HG03060 (cell line): Measurements from ENCODE around the gene POLH.

ENCODE experiments used
- ATAC-seq: cut with Tn5 transposase; IDR thresholded peaks from one replicate; pipeline ENCODE4 v1.9.1; 2021; ENCODE audit warnings: low read depth, moderate number of reproducible peaks; ENCODE audit not compliant: unreplicated experiment

The POLH gene

DNA sequence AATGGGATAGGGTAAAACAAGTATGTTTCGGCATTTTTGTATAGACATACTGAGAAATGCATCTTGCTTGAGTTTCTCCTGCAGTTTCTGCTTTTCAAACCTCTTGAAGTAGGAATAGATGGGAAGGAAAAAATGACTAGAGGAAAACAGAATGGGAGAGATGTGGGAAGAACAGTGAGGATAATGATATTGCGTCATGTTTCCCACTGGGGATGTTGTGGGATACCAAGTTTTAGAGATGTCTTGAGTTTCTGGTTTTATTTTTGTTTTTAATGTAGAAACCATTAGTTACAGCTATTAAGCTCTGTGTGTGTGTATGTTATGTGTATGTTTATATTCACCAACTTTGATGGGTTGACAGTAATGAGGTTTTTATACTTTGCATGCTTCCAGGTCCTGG, 24.6 kb downstream of the POLH start:
- no peak for ATAC-seq

DNA sequence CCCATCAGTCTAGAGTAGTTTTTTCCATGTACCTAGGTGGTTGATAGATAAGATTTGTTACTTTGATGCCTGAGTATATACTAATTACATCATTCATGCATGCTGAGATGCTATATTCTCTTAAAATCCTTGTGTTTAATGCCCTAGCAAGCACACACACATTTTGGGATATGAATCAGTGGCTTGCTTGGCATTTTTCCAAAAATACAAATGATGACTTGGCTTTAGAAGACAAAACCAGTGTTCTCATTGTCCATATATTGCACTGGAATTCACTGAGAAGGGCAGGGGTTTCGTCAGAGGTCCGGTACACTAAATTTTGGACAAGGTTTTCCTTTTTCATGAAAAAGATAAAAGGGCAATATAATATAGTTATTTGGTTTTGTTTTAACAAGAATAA, 28.2 kb downstream of the POLH start:
- no peak for ATAC-seq

GRCh38 chr6:43606019-43606418, 30.0 kb downstream of the POLH start:
- no peak for ATAC-seq

GRCh38 chr6:43608310-43608763, 32.4 kb downstream of the POLH start:
- no peak for ATAC-seq

DNA sequence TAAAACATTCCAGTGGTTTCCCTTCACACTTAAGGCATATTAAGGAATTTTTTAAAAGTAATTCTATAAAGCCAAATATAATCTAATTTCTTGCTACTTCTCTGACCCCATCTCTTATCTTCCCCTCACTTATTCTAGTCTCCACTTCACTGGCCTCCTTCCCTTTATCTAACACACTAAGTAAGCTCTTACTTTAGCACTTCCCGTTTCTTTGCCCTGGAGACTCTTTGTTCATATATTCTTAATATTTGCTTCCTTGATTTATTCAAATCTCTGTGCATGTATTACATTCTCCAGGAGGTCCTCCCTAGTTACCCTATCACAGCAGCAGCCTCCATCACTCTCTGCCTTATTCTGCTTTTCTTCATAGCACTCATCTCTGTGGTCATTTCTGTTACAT, 32.8 kb downstream of the POLH start:
- no peak for ATAC-seq

DNA sequence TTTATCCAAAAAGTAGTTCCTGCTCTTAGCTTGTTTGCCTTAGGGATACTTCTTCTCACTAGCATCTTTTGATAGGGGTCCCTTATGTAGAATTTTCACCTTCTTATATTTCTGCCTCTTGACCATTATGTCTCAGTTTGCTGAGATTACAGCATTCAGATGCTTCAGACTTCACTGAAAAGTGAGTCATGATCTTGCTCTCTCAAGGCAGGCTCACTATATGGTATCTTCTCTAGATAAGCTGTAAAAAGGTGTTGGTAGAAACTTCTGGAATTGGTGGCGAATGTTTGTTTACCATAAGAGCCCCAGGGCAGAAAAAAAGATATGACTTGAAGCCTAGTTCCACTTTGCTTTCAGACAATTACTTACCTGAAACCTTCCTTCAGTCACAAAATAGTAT, 33.4 kb downstream of the POLH start:
- no peak for ATAC-seq

- ATAC-seq = no peak
Measured at GRCh38 chr6:43610431-43610830, 34.4 kb downstream of the POLH start.

- ATAC-seq = no peak
Measured at GRCh38 chr6:43613721-43614395, 37.9 kb downstream of the POLH start.

DNA sequence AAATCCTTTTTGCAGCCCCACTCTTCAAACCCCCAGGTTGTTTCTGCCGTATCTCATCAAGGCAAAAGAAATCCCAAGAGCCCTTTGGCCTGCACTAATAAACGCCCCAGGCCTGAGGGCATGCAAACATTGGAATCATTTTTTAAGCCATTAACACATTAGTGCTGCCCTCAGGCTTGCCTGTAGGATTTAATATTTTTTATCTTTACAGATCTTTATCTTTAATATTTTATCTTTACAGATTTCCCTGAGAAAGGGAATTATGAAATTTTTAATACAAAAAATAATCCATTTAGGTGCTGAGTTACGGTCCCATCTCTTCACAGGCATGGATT, 38.4 kb downstream of the POLH start:
- ATAC-seq = no peak

DNA sequence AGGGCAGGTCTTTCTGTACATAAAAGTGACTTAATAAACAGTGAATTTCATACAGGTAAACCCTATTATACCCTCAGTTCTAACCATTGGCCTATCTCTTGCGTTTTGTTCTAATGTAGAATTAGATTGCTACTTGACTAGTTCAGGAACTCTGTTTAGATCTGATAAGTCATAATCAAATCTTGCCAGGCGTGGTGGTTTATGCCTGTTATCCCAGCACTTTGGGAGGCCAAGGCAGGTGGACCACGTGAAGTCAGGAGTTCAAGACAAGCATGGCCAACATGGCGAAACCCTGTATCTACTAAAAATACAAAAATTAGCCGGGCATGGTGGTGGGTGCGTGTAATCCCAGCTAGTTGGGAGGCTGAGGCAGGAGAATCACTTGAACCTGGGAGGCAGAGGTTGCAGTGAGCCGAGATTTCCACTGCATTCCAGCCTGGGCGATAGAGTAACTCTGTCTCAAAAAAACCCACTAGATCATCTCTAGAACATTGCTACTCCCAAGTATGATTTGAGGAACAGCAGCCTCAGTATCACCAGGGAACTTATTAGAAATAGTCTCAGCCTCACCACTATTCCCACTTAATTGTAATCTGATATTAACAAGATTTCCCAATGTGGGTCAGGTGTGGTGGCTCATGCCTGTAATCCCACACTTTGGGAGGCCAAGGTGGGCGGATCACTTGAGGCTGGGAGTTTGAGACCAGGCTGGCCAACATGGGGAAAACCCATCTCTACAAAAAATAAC, 40.9 kb downstream of the POLH start:
- no peak for ATAC-seq

DNA sequence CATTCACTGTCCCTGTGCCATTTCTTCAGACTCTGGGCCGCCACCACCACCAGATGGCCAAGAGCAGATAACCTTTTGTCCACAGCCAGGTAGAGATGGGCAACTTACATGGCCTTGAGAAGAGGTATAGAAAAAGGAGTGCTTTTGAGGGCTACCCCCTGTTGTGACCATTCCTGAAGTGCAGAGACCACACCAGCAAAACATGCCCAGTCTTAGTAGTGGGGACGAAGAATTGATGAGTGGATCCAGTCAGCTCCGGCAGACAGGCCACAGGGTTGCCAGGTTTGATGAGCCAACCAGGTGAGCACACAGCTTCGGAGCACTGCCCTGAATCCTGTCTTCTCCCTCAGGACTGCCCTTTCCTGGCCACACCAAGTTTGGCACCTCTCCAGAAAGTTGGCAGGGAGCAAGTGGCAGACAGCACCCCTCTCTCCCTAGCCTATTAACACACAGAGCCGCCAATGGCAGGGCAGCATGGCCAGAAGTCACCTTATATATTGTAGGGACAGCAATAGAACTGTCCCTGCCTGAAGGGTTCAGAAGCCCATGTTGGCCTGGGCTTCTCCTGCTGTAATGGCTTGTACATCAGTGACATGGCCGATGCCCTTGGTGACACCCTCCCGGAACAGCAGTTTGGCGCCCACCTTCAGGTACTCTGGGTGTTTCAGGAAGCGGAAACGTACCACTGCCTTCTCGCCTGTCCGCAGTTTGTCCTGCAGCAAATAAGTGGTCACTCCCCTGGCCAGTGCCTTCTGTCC, 45.3 kb downstream of the POLH start:
- no peak for ATAC-seq

DNA sequence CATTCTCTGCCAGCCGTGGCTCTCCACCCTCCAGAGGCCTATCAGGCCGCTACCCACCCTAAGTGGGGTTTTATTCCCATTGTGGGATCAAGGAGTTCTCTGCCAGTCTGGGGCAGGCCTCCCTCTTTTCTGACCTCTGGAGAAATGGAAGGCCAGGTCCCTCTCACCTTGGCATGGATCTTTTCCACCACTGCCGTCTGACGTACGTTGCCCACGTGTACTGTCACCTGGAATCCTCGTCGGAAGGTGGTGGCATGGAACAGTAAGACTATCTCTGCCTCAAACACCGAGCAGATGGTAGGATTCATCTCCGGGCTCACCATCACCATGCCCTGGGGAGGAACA, 45.8 kb downstream of the POLH start:
- ATAC-seq = no peak

GRCh38 chr6:43622541-43622940, 46.6 kb downstream of the POLH start:
- ATAC-seq = no peak

DNA sequence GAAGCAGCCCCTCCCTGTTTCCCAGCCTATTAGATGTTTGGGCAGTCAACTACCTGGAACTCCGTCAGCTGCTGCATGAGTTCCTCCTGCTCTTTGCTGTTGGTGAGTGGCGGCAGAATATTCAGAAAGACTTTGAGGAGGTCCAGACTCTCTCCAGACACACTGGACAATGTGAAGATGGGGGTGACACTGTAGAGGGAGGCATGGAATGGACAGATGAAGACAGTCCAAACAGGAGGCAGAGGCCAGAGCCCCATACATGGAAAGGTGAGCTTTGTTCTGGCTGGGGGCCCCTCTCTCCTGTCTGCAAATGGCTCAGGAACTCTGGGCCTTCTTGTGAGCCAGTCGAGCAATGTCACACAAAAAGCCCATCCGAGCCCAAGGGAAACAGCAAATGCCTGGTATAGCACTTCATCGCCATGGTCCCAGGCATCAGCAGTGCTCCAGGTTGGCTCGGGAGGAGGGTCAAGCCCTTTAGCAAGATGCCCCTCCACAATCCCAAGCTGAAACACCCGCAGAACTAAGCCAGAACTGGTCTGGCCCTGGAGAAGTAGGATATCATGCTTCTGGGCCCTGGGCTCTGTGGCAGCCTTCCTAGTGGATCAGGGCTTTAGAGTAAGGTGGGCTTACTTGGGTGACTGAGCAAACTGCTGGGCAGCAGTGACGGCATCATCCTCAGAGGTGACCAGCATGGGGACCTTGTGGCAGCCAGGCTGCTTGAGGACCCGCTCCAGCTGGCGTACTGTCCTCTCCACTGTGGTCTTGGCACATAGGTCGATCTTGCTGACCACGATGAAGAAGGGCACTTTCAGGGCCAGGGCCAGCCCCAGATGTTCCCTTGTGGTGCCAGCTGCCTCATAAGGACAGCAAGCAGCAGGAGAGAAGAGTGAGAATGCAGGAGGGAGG, 48.1 kb downstream of the POLH start:
- ATAC-seq = no peak

GRCh38 chr6:43624786-43625288, 48.9 kb downstream of the POLH start:
- ATAC-seq = no peak

DNA sequence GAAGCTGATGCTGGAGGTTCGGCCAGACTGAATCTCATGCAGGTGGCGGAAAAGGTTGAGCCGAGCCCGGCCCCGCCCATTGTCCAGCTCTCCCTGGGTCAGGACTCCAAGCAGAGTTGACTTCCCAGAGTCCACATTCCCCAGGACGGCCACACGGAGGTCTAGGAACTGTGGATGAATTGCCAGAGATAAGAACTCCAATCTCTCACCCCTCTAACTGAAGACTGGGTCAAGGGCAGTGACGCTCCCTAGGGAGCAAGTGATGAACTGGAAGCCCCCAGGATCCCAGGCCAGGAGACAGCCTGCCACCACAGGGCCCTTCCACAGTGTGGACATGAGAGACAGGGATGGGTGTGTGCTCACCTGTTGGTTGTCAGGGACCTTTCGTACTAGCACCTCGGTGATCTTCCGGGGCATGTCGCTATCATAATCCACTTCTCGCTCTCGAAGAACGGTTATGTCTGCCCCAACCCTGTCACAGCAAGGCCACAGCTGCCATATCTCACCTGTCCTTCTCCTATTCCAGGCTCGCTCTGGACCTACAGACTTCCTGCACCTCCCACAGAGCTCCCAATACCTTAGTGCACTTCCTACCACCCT, 49.5 kb downstream of the POLH start:
- ATAC-seq = no peak

DNA sequence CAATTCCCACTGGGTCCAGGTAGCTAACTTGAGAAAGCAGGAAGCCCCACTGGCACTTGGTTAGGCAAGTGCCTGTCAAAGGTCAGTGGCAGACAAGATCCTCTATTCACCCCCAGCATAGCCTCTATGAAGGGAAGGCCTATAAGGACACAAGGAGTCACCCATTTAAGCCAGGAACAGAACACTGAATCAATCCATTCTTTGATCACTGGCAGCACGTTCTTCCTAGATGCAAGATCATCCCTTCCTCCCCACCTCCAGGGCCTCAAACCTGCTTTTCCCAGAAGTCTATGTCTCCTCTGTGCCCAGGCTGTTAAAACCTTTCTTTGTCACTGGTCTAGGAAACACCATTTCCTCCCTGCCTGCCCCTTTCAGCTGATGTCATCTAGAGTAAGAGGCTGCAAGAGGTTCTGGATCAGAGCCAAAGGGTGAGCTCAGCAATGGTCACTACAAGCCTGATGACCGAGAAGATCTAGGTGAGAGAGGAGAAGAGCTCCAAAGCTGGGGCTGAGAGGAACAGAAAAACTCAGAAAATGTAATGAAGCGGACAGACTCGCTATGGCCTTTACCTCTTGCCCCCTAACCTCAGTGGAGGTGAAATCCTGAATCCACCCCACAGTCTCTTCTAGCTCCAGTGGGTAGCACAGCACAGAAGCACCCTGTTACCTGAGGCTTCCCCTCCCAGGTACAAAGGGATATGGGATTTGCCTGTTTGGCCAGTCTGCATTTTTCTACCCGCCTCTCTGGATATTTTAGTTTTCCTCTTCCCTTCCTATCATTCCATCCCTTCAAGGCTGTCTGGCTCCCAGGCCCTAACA, 51.2 kb downstream of the POLH start:
- ATAC-seq = no peak

DNA sequence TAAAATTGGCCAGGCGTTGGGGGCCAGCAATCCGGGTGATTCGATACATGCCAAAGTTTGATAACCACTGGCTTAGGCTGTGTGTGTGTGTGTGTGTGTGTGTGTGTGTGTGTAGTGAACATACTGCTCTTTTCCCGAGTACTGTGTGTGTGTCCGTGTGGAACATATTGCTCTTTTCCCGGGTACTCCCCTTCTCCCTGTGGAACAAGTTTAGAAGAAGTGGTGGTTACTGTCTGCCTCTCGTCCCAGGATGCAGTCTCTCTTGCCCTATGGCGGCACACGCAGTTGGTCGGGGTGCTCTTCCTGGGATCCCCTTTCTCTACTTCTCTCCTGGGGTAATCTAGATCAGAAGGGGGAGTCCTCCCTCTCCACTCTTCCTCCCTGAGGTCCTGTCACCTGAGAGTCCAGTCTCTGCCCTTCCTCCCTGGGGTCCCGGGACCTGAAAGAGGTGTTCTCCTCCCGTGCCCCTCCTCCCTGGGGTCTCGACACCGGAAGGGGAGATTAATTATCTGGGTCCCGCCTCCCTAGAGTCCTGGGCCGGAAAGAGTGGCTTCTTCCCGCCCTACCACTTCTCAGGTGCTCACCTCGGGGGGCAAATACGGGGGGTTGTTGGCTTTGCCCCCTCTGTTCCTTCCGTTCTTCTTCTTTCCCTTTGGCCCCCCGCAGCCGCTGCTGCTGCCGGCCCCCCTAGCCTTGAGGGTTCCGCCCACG, 52.6 kb downstream of the POLH start:
- no peak for ATAC-seq

DNA sequence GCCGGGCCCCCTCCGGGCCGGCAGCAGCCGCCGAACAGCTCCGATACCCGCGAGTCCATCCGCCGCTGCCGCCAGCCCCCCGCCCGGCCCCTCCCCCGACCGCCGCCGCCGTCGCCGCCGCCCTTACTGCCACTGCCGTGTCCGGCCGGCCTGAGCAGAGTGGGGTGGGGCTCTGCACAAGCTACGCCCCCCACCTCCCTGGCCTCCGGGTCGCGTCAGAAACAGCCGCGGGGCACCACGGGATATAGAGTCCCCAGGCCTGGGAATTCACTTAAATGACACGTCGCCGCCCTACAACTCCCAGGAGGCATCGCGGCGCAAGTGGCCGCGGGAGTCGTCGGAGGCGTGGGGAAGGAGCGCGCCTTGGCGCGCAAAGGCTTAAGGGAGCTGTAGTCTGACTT, 53.1 kb downstream of the POLH start, which contains the start of gene GTPBP2:
Gene GTPBP2, minus strand, starts transcription at position 161 of the 401 bp plus-strand sequence. Its CDS starts 102 bp downstream, at position 59.
- peak; percentile 45 for ATAC-seq
